ENCODE measurements around the gene LRRC32.

The LRRC32 gene, protein sequence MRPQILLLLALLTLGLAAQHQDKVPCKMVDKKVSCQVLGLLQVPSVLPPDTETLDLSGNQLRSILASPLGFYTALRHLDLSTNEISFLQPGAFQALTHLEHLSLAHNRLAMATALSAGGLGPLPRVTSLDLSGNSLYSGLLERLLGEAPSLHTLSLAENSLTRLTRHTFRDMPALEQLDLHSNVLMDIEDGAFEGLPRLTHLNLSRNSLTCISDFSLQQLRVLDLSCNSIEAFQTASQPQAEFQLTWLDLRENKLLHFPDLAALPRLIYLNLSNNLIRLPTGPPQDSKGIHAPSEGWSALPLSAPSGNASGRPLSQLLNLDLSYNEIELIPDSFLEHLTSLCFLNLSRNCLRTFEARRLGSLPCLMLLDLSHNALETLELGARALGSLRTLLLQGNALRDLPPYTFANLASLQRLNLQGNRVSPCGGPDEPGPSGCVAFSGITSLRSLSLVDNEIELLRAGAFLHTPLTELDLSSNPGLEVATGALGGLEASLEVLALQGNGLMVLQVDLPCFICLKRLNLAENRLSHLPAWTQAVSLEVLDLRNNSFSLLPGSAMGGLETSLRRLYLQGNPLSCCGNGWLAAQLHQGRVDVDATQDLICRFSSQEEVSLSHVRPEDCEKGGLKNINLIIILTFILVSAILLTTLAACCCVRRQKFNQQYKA

GRCh38 chr11:76670485-76671236 is at the start of gene LRRC32:
Gene LRRC32 (minus strand): TSS chr11:76670747. CDS start chr11:76665954, 4,793 bp downstream.
- no peak for DNase-seq

DNA sequence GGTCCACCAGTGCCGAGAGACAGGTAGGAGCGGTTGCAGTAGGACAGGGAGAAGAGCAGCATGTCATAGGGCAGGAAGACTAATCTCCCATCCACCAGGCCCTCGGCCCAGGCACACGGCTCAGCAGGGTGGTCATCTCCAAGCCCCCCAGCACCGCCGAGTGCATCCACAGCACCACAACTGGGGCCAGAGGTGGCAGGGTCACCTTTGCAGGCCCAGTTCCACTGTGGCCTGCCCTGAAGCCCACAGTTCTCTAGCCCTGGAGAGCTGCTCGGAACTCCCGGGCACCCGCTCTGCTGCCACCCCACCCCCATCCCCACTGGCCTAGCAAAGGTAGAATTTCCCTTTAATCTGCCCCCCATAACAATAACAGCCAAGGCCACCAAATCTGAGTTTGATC is 49.1 kb upstream of the LRRC32 start:
- DNase-seq = no peak

DNA sequence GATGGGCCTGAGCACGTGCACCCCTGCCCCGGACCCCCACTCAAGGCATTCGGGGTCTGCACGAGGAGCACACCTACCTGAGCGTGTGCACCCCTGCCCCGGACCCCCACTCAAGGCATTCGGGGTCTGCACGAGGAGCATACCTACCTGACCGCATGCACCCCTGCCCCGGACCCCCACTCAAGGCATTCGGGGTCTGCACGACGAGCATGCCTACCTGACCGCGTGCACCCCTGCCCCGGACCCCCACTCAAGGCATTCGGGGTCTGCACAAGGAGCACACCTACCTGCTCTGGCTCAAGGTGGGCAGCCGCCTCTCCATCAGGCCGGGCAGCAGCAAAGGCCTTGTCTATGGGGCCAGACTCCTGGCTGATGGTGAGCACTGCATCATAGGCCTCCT is 48.7 kb upstream of the LRRC32 start:
- no peak for DNase-seq

DNA sequence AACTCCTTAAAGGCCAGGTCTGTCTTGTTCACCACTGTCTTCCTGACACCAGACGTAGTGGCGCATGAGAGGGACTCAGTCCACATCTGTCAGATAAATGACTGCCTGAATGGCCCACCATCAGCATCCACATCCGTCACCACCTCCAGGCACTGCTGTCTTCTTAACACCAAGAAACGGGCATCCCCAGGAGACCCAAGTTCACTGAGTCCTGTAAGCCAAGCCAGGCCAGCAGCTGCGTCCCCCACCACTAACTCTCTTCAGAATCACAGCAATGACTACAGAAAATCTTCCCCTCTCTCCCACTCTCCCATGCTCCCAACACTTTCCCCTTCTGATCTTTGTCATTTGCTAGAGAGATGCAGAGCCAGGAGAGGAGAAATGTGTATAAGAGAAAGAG is 47.3 kb upstream of the LRRC32 start:
- no peak for DNase-seq

DNA sequence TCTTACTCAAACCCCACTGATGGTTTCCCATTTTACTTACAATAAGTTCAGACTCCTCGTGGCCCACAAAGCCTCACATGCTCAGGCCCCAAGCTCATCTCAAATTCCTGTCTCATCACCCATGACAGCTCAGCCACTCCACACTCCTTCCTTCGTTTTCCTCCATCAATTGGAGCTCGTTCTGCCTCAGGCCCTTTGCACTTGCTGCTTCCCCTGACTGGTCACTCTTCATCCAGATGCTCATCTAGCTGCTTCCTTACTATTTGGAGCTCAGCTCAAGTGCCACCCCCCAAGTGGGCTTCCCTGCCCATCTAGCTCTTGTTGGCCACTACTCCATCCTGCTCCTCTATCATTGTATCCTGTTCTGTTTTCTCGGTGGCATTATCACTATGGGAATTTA is 46.8 kb upstream of the LRRC32 start:
- no peak for DNase-seq

DNA sequence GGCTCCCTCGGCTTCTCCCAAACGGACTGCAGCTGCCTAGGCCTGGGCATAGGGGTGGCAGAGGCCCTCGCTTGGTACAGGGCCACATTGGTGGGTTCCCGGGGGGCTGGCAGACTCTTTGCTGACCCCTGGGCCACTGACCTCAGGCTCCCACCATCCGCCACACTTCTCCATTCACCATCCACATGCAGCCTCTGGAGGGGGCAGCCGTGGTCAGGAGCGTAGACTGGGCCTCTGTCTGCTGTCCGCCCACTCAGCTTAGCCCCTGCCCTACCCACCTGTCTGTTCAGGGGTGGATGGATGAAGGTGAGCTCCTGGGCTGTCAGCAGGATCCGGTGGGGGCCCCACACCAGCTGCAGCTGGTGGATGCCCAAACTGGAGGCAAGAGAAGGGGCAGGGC is 45.7 kb upstream of the LRRC32 start:
- no peak for DNase-seq

GRCh38 chr11:76714493-76714892 is 43.9 kb upstream of the LRRC32 start:
- DNase-seq = no peak

- DNase-seq = no peak
These were observed 43.0 kb upstream of the LRRC32 start for GRCh38 chr11:76713499-76713898.

GRCh38 chr11:76712125-76712524 is 41.6 kb upstream of the LRRC32 start:
- no peak for DNase-seq

DNA sequence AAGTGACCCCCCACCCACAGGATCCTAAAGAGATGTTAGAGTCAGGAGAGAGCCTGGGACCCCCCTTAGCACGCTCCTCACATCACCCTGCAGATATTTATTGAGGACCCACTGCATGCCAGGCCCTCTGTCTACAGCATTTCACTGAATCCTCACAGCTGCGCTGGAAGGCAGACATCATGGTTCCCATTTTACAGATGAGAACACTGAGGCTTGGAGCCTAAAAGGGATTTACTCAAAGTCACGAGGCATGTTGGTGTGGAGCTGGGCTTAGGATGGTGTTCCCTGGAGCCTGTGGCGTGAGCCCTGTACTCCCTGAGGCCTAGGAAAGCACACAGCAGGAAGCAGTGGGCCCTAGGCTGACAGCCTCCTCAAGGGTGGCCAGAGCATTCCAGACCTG is 39.2 kb upstream of the LRRC32 start:
- no peak for DNase-seq

DNA sequence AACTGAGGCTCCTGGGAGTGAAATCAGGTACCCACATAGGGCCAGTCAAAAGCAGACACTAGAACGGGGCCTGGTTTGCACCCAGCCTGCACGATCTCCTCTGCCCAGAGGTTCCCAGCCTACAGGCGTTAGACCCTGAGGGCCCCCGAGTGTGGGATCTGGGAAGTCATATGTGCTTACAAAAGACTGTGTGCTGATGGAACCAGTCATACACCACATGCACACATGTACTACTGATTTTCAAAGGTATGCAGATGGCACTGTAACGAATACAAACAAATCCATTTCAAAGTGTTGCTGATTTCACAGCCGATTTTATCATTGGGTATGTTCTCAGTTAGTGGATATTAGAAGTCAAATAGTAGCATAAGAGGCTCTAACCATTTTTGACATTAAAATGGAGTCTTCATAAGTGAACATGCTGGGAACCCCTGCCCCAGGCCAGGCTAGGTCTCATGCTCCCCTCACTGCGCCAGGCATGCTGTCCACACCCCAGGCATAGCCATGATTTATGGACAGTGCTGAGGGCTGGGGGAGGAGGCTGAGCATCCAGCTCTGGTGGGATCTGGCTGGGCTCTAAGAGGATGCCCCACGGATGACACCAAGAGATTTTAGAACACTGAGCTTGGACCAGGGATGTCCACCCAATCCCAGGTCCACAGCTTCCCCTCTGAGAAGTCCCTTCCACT is 38.6 kb upstream of the LRRC32 start:
- no peak for DNase-seq

- no peak for DNase-seq
These were observed 36.8 kb upstream of the LRRC32 start for GRCh38 chr11:76707293-76707825.

- no peak for DNase-seq
These were observed 36.1 kb upstream of the LRRC32 start for GRCh38 chr11:76706667-76707066.

DNA sequence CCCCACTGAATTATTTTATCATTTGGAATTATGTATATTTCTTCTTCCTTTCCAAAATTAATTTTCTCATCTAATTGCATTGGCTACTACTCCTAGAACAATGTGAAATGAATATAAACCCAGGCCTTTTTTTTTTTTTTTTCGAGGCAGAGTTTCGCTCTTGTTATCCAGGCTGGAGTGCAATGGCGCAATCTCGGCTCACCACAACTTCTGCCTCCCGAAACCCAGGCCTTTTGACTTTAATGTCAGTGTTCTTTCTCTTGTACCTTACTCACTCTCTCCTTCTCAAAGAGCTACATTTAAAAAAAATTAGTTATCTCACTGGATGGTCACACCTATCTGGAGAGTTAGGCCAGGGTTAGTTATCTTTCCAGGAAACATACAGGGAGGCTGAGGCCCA is 35.3 kb upstream of the LRRC32 start:
- DNase-seq = no peak

- DNase-seq = no peak
These were observed 33.8 kb upstream of the LRRC32 start for GRCh38 chr11:76704171-76704948.

DNA sequence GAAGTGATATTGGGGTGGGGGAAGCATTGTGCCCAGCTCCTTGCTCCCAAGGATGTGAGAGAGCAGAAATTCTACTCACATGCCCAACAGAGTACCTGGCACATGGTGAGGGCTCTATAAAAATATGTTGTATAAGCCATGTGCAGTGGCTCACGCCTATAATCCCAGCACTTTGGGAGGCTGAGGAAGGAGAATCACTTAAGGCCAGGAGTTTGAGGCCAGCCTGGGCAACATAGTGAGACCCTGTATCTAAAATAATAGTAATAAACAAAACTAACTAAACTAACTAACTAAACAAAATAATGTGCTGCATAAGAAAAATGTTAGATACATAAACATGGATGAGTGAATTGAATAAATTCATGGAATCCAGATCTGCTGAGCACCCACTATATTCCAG is 33.2 kb upstream of the LRRC32 start:
- no peak for DNase-seq

DNA sequence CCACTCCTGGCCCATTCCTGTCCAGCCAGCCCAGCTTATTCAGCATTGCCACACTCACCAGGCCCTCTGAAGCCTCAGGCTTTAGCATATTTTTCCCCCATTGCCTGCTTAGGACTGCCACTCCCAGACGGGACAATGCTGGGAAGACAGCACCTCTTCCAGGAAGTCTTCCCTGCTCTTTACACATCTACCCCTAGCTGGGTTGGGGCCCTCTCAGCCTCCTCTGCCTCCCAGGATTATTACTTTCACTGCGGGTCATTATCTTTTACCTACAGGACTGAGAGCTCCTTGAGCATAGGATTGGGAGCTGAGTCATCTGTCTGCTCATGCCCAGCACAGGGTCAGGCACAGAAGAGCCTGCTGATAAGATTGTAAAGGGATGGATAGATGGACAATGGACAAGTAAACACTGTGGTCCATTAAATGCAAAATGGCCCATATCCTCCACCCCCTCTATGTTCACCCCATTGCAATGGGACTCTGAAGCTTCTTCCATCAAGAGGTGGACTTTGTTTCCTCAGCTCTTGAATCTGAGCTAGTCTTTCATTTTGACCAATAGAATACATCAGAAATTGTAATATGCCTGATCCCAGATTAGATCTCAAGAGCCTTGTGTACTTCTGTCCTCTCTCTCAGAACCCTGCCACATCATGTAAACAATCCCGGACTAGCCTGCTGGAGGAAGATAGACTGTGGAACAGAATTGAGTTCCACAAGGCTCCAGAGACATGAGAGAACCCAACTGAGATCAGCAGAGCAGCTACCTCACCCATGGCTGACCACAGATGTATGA is 32.0 kb upstream of the LRRC32 start:
- DNase-seq = no peak

DNA sequence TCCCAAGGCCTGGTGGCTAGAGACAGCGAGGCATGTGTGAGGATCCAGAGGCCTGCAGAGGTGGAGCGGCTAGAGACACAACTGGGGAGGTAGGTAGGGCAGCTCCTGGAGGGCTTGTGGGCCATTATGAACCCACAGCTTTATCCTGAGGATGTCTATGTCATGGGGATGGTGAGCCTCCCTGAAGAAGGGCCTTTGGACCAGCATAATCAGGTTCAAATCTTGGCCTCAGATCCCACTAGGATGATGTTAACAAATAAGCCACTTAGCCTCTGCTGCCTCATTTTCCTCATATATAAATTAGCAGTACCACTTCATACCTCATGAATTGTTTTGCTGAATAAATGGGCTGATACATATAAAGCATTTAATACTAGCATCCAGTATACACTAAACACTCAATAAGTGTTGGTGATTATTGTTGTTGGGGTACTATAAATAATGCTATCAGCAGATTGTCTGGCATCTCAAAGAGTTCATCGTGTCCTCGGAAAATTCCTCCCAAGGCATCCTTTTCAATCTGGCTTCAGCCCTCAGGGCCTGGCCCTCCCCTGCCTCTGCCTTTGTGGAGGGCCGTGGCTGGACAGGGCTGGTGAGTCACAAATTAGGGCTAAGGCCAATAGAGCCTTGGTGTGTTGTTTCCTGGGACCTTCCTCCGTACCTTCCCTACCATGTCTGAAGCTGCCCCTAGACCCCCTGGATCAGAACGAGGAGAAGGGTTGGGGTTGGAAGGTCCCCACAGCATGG is 30.9 kb upstream of the LRRC32 start:
- DNase-seq = no peak

DNA sequence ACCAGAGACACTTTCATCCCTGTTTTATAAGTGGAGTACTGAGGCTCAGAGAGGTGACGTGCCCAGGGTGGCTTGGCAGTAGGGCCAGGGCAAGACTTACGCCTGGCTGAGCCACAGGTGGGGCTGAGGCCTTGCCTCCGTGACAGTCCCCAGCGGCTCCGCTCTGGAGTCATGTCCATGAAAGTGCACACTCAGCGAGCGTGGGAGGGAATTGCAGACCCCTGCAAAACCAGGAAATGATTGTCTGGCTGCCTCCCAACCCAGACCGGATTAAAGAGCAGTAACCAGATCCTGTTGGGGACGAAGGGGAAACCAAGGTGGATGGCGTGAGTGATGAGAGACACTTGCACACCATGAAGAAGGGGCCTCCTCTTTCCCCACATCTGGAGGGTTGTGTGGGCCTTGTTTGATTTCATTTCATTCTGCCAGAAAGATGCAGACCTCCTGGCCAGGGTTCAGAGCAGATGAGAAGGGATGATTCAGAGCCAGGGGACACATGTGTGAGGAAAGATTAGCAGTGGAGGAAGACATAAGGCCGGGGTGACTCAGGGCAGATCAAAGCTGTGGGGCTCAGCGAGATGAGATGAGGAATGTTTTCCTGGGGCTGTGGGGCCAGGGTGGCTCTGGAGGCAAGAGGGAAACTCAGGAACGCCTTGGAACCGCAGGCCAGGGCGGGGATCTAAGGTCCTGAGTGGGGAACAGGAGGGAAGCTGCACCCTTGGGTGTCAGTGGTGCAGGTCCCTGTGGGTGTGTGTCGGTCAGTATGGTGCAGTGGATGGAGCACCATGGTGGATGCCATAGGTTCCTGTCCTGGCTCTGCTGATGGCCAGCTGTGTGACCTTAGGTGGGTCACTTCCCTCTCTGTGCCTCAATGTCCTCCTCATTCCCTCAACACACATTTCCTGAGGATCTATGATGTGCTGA is 29.9 kb upstream of the LRRC32 start:
- no peak for DNase-seq

Data from activated naive CD4-positive, alpha-beta T cell (primary cell).